Measurements from ENCODE around the gene PLA2G2A. TPM values are rescaled to one million over a fixed set of nuclear protein-coding genes. Genes with fewer than 3 reads are reported as not detected.
"Not testable (repeated sequence)": the region's sequence is repeated elsewhere in the genome, so short reads cannot be mapped to it uniquely, and the experiment has no call there.

The PLA2G2A gene
- total RNA-seq, 1 experiment from 2014 or later: not detected

DNA sequence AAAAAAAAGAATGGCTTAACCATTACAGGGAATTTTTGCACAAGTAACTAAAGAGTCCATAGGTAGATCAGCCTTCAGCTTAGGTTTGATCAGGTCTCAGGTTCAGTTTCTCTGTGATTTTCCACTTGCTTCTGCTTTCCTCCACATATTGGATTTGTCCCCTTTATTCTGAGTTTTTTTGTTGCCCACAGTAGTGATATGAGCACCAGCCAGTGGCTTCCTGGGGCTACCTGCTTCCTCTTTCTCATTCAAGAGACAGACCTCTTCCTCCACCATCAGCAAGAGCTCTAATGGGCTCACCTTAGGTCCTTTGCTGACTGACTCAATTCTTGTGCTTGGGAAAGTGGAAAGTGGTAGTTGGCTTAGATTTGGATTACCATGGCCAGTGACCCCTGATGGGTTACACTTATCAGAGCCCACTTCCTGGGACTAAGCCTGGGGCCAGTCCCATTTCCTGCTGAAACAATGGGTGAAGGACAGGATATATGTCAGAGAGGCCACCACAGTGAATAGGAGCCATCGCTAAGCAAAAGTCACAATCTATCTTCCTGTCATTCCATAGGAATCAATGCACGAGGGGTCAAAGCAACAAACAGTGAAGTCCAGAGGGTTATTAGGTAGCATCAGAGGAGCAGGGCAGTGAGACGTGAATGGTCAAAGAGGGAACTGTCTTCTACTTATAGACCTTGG is 43.2 kb downstream of the PLA2G2A start:
- no peak overlapping the region for H3K27ac ChIP-seq (ENCODE audit: low read length)
- H2AFZ ChIP-seq (ENCODE audit: low read length): no peak overlapping the region
- H3K9me3 ChIP-seq (ENCODE audit: low read length): peaks cover 11% of the 10 kb centered on the region
- H3K79me2 ChIP-seq (ENCODE audit: low read length): no peaks in the 10 kb centered on the region
- H3K4me3 ChIP-seq (ENCODE audit: low read length): no peak overlapping the region
- H3K4me1 ChIP-seq (ENCODE audit: low read length): no peaks in the 10 kb centered on the region
- no peak overlapping the region for H3K9ac ChIP-seq (ENCODE audit: low read length)
- H3K9me2 ChIP-seq (replicated peaks; ENCODE audit: insufficient read depth, low read length): no peaks in the 10 kb centered on the region
- H3K4me2 ChIP-seq (ENCODE audit: low read depth, low read length, poor library complexity, severe bottlenecking): no peak overlapping the region
- no peaks in the 10 kb centered on the region; the same call in 1 of the 2 replicates for H3K27me3 ChIP-seq (ENCODE audit: low read length)
- H4K20me1 ChIP-seq (ENCODE audit: insufficient read depth, low read depth, low read length): no peaks in the 10 kb centered on the region
- no peaks in the 10 kb centered on the region for H3K36me3 ChIP-seq (ENCODE audit: insufficient read depth, low read length)
- DNase-seq: no peak

DNA sequence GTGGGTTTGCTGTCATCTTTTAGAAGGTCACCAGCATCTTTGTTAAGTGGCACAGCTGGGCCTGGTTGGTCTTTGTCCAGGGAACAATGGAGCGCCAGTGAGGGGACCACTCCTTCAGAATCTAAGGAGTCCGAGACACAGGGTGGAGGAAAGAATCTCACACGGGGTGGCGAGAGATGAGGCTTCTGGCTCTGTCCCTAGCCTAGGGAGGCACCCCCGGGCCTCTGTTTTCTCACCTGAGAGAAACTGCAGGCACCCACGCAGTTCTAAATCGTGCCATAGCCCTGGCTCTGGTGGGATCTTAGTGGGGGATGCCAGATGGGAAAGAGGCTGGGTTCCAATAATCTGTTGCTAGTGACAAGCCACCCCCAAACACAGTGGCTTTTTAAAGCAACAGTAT is 45.1 kb downstream of the PLA2G2A start:
- H3K27me3 ChIP-seq (ENCODE audit: low read length): no peaks in the 10 kb centered on the region; the same call in 1 of the 2 replicates
- no peak overlapping the region for H2AFZ ChIP-seq (ENCODE audit: low read length)
- no peaks in the 10 kb centered on the region for H3K4me1 ChIP-seq (ENCODE audit: low read length)
- H3K4me2 ChIP-seq (ENCODE audit: low read depth, low read length, poor library complexity, severe bottlenecking): no peak overlapping the region
- no peaks in the 10 kb centered on the region for H3K79me2 ChIP-seq (ENCODE audit: low read length)
- no peaks in the 10 kb centered on the region for H4K20me1 ChIP-seq (ENCODE audit: insufficient read depth, low read depth, low read length)
- H3K4me3 ChIP-seq (ENCODE audit: low read length): no peak overlapping the region
- no peak overlapping the region for H3K9ac ChIP-seq (ENCODE audit: low read length)
- no peak for DNase-seq
- H3K9me2 ChIP-seq (replicated peaks; ENCODE audit: insufficient read depth, low read length): no peaks in the 10 kb centered on the region
- no peaks in the 10 kb centered on the region for H3K36me3 ChIP-seq (ENCODE audit: insufficient read depth, low read length)
- H3K9me3 ChIP-seq (ENCODE audit: low read length): peaks cover 11% of the 10 kb centered on the region
- H3K27ac ChIP-seq (ENCODE audit: low read length): no peak overlapping the region

DNA sequence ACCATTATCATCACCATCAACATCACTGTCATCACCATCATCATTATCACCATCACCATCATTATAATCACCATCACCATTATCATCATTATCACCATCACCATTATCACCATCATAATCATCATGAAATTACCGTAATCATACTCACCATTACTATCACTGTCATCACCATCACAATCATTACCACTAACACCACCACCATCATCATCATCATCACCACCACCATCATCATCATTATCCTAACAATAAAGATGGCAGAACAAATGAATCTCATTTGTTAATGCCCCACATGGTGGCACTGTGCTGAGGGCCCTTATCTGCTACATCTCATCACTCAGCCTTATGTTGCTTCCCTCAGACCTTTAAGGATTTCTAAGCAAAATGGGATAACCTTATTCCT is 46.6 kb downstream of the PLA2G2A start:
- H3K27me3 ChIP-seq (ENCODE audit: low read length): no peaks in the 10 kb centered on the region; the same call in 1 of the 2 replicates
- H3K4me1 ChIP-seq (ENCODE audit: low read length): no peaks in the 10 kb centered on the region
- peaks cover 11% of the 10 kb centered on the region for H3K9me3 ChIP-seq (ENCODE audit: low read length)
- no peaks in the 10 kb centered on the region for H3K79me2 ChIP-seq (ENCODE audit: low read length)
- no peaks in the 10 kb centered on the region for H3K9me2 ChIP-seq (replicated peaks; ENCODE audit: insufficient read depth, low read length)
- H3K27ac ChIP-seq (ENCODE audit: low read length): no peak overlapping the region
- H2AFZ ChIP-seq (ENCODE audit: low read length): no peak overlapping the region
- no peaks in the 10 kb centered on the region for H4K20me1 ChIP-seq (ENCODE audit: insufficient read depth, low read depth, low read length)
- no peak overlapping the region for H3K4me3 ChIP-seq (ENCODE audit: low read length)
- no peak overlapping the region for H3K9ac ChIP-seq (ENCODE audit: low read length)
- H3K4me2 ChIP-seq (ENCODE audit: low read depth, low read length, poor library complexity, severe bottlenecking): no peak overlapping the region
- no peak for DNase-seq
- no peaks in the 10 kb centered on the region for H3K36me3 ChIP-seq (ENCODE audit: insufficient read depth, low read length)

DNA sequence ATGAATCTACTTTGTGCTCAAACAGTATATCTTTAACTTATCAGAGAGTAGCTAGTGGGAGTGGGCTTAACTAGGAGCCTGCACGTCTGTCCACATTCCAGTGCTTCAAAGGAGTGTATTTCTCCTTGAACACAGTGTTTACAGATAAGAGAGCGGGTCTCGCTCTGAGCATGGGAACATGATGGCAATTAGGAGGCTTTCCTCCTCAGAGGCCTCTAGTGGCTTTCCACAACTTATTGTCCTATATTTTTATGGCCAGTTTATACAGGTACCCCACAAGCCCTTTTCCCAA is 52.3 kb downstream of the PLA2G2A start:
- H3K4me2 ChIP-seq (ENCODE audit: low read depth, low read length, poor library complexity, severe bottlenecking); H3K36me3 ChIP-seq (ENCODE audit: insufficient read depth, low read length); H3K9ac ChIP-seq (ENCODE audit: low read length): not testable (repeated sequence)

DNA sequence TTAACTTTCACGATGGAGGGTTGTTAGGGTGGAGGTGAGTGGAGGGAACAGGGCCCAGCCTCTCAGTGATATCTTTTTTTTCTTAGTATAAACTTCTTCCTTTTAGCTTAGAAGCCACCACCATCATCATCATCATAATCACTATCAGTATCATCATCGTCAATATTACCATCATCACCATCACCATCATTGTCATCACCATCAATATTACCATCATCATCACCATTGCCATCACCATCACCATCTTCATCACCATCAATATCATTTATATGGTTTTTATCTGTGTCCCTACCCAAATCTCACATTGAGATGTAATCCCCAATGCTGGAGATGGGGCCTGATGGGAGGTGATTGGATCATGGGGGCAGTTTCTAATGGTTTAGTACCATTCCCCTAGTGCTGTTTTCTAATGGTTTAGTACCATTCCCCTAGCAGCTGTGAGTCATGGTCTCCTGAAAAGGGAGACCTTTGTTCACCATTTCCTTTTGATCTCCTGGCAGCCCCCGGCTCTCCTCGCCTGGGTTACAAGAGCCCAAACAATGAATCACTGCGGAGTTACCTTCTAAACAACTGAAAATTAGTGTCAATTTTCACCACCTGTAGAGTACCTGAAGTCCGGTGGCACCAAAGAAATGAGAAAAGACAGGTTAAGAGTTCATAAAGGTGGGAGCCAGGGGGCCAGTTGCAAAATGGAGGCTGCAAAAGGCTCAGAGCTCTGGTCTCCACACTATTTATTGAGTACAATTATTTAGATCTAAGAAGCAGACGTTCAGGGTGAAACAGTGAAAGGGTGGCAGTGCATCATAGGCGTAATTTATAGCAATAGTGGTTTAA is 52.9 kb downstream of the PLA2G2A start:
- Histone ChIP-seq H3K36me3 (ENCODE audit: insufficient read depth, low read length) (no peaks in the 10 kb centered on the region), H3K4me2 (ENCODE audit: low read depth, low read length, poor library complexity, severe bottlenecking) (no peak overlapping the region), H3K9me3 (ENCODE audit: low read length) (peaks cover 3% of the 10 kb centered on the region; the same call in 1 of the 2 replicates), H3K4me1 (ENCODE audit: low read length) (no peaks in the 10 kb centered on the region), H3K9me2 (replicated peaks; ENCODE audit: insufficient read depth, low read length) (no peaks in the 10 kb centered on the region), H4K20me1 (ENCODE audit: insufficient read depth, low read depth, low read length) (no peaks in the 10 kb centered on the region), H3K9ac (ENCODE audit: low read length) (no peak overlapping the region), H2AFZ (ENCODE audit: low read length) (no peak overlapping the region), H3K27ac (ENCODE audit: low read length) (no peak overlapping the region), H3K79me2 (ENCODE audit: low read length) (no peaks in the 10 kb centered on the region), H3K27me3 (ENCODE audit: low read length) (no peaks in the 10 kb centered on the region; the same call in 1 of the 2 replicates), H3K4me3 (ENCODE audit: low read length) (no peak overlapping the region)
- DNase-seq: no peak

More for the DNA sequence above, 52.3 kb downstream of the PLA2G2A start:
- DNase-seq; H3K27ac ChIP-seq (ENCODE audit: low read length); H3K79me2 ChIP-seq (ENCODE audit: low read length); H3K27me3 ChIP-seq (ENCODE audit: low read length); H3K9me3 ChIP-seq (ENCODE audit: low read length); H3K4me3 ChIP-seq (ENCODE audit: low read length); H2AFZ ChIP-seq (ENCODE audit: low read length); H4K20me1 ChIP-seq (ENCODE audit: insufficient read depth, low read depth, low read length); H3K4me1 ChIP-seq (ENCODE audit: low read length); H3K9me2 ChIP-seq (replicated peaks; ENCODE audit: insufficient read depth, low read length): not testable (repeated sequence)

Other genes with a start within 250 kb of the PLA2G2A start
- 9.9 and 20.6 TPM in 2 replicates for gene TMCO4, start 179.7 kb downstream of the PLA2G2A start, total RNA-seq (2014; rRNA removed; shearing (Covaris generic); ENCODE audit: low replicate concordance)
- gene RNF186, start 164.3 kb downstream of the PLA2G2A start, total RNA-seq (2014; rRNA removed; shearing (Covaris generic); ENCODE audit: low replicate concordance): not detected in 2 replicates
- 7.0 and 9.1 TPM in 2 replicates for gene OTUD3, start 97.2 kb downstream of the PLA2G2A start, total RNA-seq (2014; rRNA removed; shearing (Covaris generic); ENCODE audit: low replicate concordance)
- not detected in 2 replicates for gene PLA2G2E, start 56.0 kb downstream of the PLA2G2A start, total RNA-seq (2014; rRNA removed; shearing (Covaris generic); ENCODE audit: low replicate concordance)
- gene PLA2G5, start 90.6 kb upstream of the PLA2G2A start, total RNA-seq (2014; rRNA removed; shearing (Covaris generic); ENCODE audit: low replicate concordance): not detected in 2 replicates
- not detected in 2 replicates for gene PLA2G2D, start 139.9 kb upstream of the PLA2G2A start, total RNA-seq (2014; rRNA removed; shearing (Covaris generic); ENCODE audit: low replicate concordance)
- not detected in 2 replicates for gene PLA2G2F, start 159.7 kb upstream of the PLA2G2A start, total RNA-seq (2014; rRNA removed; shearing (Covaris generic); ENCODE audit: low replicate concordance)
- not detected in 2 replicates for gene UBXN10, start 206.5 kb upstream of the PLA2G2A start, total RNA-seq (2014; rRNA removed; shearing (Covaris generic); ENCODE audit: low replicate concordance)
- gene PLA2G2C, start 206.9 kb upstream of the PLA2G2A start, total RNA-seq (2014; rRNA removed; shearing (Covaris generic); ENCODE audit: low replicate concordance): not detected in 2 replicates